LNCaP clone FGC (cell line): Measurements from ENCODE around the gene RFK.

Experiments used
- DNase-seq: peaks from one replicate; pipeline ENCODE4 v3.0.0-alpha.2; 2011; ENCODE audit warnings: low read depth
- H3K4me3 ChIP-seq: 2 replicates; pipeline ENCODE4 v1.5.1; 2011; ENCODE audit warnings: mild to moderate bottlenecking, low read depth, low read length, control low read depth
- TF ChIP-seq, protein P1 (sequence below): IDR thresholded peaks from 2 replicates; pipeline ENCODE4 v1.5.1; 2012; ENCODE audit warnings: mild to moderate bottlenecking; ENCODE audit not compliant: control insufficient read depth, insufficient read depth; ENCODE audit errors: extremely low read depth

RFK gene

DNA sequence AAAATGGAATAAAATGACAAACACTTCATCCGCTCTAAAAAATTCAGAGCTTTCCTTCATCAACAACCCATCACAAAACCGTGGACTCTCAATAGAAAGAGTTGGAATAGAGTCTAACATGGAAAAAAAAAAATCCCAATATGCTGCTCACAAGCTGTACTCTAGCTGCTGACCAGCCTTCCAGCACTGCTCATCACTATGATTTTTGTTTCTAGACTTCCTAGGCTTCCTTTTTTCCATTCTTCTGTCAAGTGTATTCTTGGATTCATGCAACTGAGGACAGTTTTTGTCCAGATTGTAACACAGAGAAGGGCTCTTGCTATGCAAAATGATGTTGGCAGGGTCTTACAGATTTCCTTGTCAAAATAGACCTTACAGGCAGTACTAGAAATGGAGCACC lies 34.5 kb downstream of the RFK start:
- H3K4me3 ChIP-seq, result no peak overlapping the region
- DNase-seq, result no peak
- TF ChIP-seq, protein P1, sequence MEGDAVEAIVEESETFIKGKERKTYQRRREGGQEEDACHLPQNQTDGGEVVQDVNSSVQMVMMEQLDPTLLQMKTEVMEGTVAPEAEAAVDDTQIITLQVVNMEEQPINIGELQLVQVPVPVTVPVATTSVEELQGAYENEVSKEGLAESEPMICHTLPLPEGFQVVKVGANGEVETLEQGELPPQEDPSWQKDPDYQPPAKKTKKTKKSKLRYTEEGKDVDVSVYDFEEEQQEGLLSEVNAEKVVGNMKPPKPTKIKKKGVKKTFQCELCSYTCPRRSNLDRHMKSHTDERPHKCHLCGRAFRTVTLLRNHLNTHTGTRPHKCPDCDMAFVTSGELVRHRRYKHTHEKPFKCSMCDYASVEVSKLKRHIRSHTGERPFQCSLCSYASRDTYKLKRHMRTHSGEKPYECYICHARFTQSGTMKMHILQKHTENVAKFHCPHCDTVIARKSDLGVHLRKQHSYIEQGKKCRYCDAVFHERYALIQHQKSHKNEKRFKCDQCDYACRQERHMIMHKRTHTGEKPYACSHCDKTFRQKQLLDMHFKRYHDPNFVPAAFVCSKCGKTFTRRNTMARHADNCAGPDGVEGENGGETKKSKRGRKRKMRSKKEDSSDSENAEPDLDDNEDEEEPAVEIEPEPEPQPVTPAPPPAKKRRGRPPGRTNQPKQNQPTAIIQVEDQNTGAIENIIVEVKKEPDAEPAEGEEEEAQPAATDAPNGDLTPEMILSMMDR, result no peak

DNA sequence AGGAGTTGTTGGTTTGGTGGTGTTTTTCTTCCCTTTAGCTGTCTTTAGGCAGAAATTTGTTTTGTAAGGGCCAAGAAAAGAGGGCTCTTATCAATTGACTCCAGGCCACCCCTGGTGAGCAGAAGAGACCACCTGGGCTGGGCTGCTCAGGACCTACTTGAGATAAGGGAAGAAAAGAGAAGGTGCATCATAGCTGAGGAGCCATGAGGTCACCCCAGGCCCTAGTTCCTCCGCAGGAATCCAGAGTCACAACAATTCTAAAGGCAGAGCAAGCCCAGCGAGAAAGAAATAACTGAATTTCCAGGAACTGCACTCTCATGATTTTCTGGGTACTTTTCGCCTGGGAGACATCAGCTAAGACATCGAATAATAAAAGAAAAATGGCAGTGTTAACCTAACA lies 34.9 kb downstream of the RFK start:
- DNase-seq, result no peak
- no peak overlapping the region for H3K4me3 ChIP-seq
- TF ChIP-seq, protein P1, result no peak

DNA sequence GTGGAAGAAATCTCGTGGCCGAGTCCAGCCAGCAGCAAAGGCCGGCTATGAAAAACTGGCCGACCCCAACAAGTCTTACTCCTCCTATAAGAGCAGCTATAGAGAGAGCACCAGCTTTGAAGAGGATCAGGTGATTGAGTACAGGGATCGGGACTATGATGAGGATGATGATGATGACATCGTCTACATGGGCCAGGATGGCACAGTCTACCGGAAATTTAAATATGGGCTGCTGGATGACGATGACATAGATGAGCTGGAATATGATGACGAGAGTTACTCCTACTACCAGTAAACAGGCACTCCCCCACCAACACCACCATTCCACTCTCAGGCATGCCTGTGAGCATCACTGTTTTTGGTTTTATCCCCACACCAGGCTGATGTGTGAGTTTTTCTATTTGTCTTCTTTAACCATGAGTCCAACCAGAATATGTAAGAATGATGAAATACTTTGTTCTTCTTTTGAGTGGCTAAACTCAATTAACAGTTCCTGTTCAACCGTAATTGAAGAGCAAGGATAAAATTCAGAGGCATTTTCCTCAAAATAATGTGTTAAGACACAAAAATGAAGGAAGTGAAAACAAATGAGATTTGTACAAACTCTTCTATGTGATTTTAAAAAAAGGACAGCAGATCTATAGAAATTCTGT lies 35.5 kb downstream of the RFK start:
- DNase-seq, result no peak
- TF ChIP-seq, protein P1, result no peak

GRCh38 chr9:76357555-76357954 lies 36.7 kb downstream of the RFK start:
- no peak overlapping the region for H3K4me3 ChIP-seq
- TF ChIP-seq, protein P1, result no peak
- DNase-seq, result no peak

More for the DNA sequence above, 35.5 kb downstream of the RFK start:
- no peak overlapping the region for H3K4me3 ChIP-seq

- H3K4me3 ChIP-seq, result no peak overlapping the region
- no peak for DNase-seq
- TF ChIP-seq, protein P1, result no peak
These were observed 38.3 kb downstream of the RFK start for GRCh38 chr9:76355886-76356285.

DNA sequence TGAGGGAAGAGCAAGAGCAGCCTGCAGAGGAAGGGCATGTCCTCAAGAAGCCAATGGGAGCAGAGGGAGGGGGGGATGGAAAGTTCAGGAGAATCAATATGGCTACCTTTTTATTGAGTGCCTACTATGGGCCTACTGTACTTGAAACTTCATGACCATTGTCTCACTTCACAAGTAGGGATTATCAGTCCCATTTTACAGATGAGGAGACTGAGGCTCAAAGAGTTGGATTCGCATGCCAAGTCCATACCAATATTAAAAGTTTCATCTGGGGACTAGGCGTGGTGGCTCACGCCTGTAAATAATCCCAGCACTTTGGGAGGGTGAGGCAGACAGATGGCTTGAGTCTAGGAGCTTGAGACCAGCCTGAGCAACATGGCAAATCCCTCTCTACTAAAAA lies 40.0 kb downstream of the RFK start:
- DNase-seq, result no peak
- TF ChIP-seq, protein P1, result no peak
- no peak overlapping the region for H3K4me3 ChIP-seq

DNA sequence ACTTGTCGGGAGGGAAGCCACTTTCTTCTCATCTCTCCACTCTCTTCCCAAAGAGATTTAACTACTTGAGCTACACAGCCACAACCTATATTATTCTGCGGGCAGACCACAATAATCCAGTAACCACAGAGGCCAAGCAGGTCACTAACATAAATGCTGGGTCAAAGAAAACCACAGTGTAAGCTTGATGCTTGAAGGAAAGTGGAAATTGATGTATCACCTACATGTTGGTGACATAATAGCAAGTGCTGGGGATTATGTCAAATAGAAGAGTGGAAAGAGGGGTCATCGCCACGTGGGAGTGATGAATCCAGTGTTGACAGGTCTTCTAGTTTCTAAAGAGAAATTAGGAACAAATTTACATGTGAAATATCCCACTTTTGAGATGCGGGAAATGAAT lies 40.9 kb downstream of the RFK start:
- TF ChIP-seq, protein P1, result no peak
- DNase-seq, result no peak
- H3K4me3 ChIP-seq, result no peak overlapping the region
